ENCODE results near the gene USP47.

DNA sequence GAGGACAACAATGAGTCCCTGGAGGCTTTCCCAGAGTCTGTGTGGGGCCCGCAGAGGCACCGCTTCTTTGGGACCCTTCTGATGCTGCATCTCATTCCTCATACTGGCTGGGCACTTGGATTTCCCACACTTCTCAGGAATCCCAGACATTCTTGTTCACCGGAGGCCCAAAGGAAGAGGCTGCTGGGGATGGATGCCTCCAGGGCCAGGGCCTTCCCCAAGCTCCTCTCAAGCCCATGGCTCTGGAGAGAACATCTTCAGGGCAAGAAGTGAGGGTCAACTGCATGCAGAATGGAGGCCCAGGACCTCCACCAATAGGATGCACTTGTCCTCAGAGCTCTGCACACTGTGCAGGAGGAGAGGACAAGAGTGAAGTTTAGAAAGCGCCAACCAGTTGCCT is 132.1 kb downstream of the USP47 start:
- no peak for TF ChIP-seq CTCF (IDR thresholded peaks at IDR 0.05 in 4 of 5, conservative IDR thresholded peaks at IDR 0.05 in 1 of 5)
- no peak for TF ChIP-seq POLR2A (IDR thresholded peaks at IDR 0.05)

Measured in gastrocnemius medialis (tissue), 4 donors.